Hematopoietic multipotent progenitor cell treated with erythropoietin and hydrocortisone succinate and interleukin-3 and kit ligand, for 15 days (in vitro differentiated cells): Measurements from ENCODE around the gene SLC36A2.
"Not testable (repeated sequence)": the region's sequence is repeated elsewhere in the genome, so short reads cannot be mapped to it uniquely, and the experiment has no call there.

Experiments used
- DNase-seq: peaks from one replicate; pipeline ENCODE4 v3.0.0-alpha.2; 2015; ENCODE audit warnings: low spot score

SLC36A2 gene

DNA sequence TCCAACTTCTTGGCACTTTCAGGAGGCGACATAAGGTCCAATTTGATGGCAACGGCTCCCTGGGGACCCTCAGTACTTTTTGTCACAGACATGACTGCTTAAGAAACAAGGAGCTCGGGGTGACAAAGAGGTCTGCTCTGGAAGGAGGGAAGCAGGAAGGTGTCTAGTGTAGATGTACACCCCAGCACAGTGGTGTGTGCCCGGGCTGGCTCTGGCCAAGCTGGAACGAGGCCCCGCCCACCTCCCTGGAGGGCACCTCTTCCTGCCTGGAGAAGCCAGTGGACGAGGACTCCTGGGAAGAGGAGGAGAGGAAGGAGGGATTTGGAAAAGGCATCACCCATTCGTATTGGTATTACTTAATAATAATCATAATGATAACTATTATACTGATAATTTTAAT lies at the start of gene SLC36A2:
SLC36A2 (minus strand) TSS at position 191 of the 400 bp plus-strand sequence; CDS start at position 92, 99 bp downstream.
- no peak for DNase-seq

DNA sequence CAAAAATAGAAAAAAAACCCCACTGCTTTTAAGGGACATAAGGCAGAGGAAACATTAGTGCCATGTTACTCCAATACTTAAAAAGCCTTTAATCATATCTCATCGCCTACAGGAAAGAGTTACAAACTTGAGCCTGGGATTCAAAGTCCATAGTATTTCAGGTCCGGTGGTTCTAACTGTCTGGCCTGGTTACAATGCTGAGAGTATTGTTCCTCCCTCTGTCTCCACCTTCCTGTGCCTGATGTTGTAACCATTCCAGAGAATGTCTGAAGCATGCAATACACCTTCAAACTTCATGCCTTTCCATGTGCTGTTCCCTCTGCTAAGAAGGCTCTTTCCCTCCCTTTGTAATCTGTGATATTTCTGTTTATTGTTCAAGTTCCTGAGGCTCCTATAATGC lies 41.6 kb upstream of the SLC36A2 start:
- no peak for DNase-seq

DNA sequence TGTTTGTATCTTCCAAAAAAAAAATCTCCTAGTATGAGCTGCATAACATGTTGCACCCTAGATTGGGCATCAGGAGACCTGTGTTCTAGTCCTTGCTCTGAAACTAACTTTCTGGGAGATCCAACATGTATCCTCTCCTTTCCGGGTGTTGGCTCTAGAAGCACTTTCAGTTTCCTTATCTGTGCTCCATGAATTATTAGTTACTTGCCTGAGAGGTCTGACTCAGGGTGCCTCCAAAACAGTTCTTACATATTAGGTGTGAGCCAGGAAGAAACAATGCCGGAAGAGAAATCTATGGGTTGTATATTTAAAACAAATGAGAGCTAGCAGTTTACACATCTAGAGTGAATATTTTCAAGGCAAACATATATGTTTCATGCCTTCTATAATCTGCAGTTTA lies 36.7 kb upstream of the SLC36A2 start:
- DNase-seq: no peak

DNA sequence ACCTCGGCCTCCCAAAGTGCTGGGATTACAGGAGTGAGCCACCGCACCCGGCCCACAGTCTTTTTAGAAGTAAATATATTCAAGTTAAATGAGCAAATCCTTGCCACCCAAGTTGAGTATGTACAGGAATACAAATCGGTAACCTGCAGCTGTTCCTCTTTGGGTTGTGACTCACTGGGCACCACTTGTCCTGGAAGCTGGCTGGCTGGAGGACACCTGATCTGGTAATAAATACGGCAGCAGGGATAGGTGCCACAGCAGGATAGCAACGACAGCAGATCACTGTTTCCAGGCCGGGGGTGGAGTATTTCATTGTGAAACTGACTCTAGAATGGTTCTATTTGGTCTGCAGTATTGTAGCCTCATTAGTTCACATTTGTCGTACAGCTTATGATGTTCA lies 35.7 kb upstream of the SLC36A2 start:
- no peak for DNase-seq

DNA sequence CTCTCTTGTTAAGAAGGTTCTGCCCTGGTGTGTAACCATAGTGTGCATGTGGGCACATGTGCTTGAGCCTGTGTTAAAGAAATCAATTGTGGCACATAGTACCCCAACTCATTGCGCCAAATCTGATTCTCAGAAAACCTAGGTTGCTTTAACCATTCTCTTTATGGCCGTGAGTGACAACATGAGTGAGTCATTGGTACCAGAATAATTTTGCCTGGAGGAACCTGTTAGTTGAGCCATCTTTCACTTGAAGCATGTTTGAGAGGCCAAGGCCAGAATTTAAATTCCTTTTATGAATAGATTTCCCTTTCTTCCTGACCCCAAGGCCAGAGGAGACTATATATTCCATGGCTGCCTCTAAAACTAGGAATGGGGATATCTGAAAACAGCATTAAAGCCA lies 35.2 kb upstream of the SLC36A2 start:
- no peak for DNase-seq

DNA sequence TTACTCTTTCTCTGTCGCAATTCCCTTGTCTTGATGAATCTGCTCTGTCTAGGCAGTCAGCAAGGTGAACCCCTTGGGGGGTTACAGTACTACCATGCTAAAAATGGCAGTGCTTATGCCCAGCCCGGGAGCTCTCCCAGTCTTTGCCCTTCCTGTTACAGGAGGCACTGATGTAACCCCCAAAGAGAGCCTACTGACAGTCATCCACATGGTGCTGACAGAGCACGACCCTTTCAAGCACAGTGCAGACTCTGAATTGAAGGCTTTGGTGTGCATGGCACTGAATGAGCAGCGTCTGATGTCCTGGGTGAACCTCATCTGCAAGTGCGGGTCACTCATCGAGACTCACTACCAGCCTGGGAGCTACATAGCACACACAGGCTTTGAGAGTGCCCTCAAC lies 34.5 kb upstream of the SLC36A2 start:
- no peak for DNase-seq

DNA sequence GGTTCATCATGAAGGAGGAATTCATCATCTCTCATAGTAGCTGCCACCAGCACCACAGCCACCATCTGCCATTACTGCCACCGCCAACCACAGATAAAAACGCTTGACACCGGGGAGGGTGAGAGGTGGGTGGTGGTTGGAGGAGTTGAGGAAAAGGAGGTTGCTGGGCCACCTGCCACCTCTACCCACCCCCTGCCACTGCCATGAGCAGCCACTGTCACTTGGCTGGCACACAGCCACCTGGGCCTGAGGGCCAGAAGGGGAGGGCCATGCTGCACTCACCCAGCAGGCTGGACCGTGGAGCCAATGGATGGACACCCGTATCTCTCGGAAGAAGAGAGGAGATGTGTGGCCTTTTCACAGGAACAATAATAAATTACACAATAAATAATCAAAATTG lies 31.3 kb upstream of the SLC36A2 start:
- no peak for DNase-seq

DNA sequence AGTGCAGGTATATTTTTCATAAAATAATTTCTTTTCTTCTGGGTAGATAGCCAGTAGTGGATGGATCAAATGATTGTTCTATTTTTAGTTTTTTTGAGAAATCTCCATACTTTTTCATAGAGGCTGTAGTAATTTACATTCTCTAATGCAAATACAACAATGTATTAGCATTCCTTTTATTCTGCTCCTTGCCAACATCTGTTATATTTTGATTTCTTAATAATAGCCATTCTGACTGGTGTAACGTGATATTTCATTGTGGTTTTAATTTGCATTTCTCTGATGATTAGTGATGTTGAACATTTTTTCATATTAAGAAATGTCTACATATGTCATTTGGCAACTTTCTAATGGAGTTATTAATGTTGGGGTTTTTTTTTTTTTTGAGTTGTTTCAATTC lies 27.2 kb upstream of the SLC36A2 start:
- DNase-seq: no peak

DNA sequence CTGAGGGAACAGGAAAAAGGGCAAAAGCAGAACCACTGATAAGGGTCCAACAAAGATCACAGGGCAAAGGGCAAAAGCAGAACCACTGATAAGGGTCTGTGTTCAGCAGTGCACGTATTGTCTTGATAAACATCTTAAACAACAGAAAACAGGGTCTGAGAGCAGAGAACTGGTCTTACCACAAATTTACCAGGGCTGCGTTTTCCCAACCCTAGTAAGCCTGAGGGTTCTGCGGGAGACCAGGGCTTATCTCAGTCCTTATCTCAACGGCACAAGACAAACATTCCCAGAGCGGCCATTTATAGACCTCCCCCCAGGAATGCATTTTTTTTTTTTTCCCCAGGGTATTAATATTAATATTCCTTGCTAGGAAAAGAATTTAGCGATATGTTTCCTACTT lies 19.7 kb upstream of the SLC36A2 start:
- DNase-seq: not testable (repeated sequence)

DNA sequence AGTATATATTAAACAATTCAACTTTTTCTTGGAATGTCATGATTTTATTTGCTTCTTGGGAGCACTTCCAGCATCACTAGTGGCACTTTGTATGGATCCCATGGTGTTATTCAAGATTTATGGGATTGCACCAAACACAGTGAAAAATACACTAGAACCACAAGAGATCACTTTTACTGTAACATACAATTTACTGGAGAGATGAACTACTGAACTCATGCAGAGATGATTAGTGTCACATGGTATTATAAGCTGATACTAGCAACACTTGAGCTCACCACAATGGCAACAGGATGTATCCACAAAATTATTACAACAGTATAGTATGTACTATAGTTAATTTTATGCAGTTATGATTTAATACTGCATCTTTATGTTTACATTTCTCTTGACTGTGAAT lies 16.3 kb upstream of the SLC36A2 start:
- no peak for DNase-seq

DNA sequence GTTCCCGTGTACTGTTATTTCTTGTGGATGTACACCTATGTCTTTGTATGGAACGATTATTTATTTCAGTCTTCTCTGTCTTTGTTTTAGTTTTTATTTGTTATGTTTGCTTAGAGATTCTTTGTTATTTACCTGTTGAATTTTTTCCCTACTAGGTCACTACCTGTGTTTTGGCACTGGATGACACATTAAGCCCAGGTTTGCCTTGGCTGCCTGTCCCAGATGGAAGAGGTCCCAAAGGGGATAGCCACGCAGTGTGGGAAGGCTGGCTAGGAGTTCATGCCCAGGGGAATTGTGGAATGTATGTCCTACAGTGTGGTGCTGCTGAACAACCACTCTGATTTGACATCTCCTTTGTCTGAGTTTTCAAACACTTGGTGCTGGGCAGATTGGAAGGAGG lies 15.6 kb upstream of the SLC36A2 start:
- no peak for DNase-seq

DNA sequence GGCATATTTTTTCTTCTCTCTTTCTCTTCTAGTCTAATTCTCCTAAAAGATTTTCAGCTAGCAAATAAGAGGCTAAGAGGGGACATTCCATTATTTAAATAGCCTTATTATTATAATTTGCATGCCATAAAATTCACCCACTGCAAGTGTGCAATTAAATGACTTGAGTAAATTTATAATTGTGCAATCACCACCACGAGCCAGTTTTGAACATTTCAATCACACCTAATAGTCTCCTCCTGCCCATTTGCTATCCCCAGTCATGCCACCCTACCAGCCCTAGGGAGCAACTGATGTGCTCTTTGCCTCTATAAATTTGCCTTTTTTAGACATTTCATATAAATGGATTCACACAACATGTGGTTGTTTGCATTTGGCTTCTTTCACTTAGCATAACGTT lies 12.0 kb upstream of the SLC36A2 start:
- DNase-seq: no peak

DNA sequence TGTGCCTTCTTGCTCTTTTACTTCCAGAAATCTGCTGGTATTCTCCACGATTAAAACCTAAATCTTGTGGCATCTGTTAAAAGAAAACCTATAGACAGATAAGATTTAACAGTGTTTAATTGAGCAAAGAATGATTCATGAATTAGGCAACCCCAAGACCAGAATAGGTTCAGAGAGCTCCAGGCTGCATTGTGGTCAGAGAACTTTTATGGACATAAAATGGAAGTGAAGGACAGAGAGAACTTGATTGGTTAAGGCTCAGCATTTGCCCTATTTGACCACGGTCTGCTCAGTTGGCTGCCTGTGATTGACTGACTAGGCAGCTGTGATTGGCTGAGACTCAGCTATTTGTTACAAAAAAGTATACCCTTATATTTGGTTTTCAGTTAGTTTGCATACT lies 10.4 kb upstream of the SLC36A2 start:
- no peak for DNase-seq

DNA sequence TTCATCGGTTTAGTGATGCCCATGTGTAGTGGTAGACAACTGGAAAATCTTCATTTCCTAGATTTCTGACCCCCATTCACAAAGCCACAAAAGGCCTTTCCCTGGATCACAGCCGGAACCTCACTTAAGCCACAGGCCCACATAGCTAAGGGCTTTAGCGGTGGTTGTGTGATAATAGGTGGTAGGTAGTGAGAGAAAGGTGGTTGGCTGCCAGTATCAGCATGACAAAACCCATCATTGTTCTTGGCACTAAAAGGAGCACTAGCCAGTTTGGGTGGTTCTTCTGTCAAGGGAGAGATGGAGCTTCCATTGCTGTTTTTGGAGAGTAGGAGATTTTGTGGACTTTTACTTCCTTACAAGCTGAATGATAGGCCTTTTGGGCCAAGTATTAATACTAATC lies 9.7 kb upstream of the SLC36A2 start:
- DNase-seq: no peak

DNA sequence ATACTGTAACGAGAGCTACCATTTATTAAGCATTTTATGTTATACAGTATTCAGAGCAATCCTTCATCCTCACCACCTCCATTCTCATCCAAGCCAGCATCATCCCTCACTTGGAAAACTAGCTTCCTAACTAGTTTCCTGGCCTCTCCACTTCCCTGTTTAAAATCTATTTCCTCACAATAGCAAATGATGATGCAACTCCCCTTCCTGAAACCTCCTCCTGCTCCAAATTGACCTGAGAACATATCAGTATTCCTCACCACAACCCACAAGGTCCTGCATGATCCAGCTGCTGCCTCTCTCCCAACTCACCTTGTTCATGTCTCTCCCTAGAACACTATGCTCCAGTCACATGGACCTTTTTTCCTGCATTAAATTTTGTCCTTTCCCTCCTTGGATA lies 4.3 kb upstream of the SLC36A2 start:
- DNase-seq: no peak

DNA sequence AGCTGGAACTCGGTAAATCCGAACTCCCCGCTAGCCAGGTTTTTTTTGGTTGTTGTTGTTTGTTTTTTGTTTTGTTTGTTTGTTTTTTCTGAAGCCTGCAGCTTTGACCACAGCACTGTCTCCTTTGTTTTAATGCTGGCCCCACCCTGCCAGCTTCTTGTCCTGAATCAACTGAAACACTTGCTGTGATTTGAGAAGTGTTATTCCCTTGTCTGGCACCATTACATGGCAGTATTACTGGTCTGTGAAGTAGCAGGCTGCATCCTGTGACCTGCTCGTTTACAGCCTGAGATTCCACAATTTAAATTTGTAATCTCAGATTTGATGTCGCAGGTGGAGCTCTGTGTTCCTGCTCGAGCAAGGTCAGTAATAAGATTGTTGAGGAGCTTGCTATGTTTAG lies 1.4 kb upstream of the SLC36A2 start:
- no peak for DNase-seq

DNA sequence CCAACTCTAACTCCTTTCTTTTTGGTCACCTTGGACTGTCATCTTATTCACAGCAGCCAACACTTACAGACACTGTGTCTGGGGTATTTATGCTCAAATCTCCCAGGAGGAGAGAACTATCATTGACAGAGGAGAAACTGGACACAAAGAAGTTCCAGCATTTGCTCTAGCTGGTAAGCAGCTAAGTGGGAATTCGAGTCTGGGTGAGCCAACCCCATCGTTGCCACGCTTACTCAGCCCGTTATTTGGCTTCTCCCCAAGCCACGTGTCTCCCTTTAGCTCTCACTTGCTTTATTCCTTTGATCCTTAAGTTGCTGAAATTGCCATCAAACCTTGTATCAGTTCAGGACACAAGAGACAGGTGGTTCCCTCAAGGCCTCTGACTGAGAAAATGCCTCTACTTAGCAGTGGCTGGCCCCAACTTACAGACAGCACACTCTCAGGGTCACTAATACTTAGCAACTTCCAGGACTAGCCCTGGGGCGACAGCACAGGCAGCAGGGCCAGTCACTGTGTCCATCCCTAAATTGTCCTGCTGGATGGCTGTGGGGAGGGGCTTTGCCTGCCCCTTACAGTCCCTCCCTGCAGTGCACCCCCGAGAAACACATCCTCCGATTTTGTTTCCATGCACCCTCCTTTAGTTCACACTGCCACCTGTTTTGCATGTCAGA lies 1.4 kb downstream of the SLC36A2 start:
- no peak for DNase-seq

DNA sequence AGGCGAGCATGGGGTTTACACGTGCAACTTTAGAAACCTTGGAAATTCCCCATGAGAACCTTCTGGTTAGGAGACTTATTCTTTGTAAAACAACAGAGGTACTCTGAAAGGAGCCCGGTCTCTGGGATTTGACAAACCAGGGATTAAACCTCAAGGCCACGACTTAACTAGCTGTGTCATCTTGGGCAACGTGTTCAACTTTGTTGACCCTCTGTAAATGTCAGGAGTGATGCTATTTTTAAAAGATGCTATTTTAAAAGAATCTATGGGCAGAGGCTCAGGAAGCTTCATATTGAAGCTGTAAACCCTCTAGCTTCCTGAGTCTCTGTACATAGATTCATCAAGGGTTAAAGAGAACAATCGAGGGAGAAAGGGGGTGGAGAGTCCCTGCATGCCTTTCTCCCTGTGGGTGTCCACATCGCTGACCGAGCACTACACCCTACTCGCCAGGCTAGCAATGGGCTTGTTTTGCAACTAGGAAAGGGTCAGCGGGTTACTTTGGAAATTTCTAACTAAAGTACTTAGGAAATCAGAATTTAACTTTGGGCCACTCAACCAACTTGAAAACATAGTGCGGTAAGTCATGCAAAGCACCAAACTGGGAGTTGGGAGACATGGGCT lies 2.1 kb downstream of the SLC36A2 start:
- DNase-seq: no peak

DNA sequence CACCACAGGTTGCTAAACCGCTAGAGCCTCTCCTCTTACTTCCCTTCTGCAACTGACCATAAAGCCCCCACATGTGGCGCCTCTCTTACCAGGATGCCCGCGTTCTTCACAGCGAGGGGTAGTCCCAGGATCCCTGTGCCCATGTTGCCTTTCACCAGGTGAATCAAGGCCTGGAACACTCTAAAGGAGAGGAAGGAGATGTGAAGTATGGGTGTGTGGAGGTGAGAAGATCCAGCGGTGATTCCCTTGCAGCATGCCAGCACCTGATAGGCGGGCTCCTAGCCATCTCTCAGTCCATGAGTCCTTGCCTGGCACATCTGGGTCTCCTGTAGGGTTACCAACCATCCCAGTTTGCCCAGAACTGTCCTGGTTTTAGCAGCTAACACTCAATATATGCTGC lies 3.3 kb downstream of the SLC36A2 start:
- no peak for DNase-seq

DNA sequence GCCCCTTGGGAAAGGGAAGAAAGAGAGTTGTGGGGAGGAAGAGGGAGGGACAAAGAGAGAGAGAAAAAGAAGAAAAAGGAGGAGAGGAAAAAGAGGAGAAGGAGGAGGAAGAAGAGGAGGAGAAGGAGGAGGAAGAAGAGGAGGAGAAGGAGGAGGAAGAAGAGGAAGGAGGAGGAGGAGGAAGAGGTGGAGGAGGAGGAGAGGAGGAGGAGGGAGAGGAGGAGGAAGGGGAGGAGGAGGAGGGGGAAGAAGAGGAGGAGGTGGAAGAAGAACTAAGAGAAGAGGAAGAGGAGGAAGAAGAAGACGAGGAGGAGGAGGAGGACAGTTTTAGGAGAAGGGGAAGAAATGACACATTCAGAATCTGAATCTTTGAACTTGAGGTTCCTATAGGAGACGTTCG lies 7.4 kb downstream of the SLC36A2 start:
- no peak for DNase-seq

DNA sequence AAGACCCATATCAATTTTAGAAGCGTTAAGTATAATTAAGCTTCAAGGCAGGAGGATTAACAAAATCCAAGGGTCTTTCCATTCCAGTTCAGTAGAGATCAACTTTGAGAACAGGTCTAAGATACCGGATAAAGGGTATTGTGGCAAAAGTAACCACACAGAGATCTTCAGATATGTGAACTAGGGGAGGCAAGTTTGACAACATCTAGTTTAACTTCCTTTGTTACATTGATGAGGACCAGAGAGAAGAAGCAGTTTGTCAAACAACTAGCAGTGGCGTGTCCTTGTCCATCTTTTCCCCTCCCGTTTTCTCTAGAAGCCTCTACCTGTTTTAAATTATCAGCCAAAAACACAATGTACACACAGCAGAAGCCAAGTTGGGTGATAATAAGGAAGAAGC lies 8.6 kb downstream of the SLC36A2 start:
- no peak for DNase-seq

DNA sequence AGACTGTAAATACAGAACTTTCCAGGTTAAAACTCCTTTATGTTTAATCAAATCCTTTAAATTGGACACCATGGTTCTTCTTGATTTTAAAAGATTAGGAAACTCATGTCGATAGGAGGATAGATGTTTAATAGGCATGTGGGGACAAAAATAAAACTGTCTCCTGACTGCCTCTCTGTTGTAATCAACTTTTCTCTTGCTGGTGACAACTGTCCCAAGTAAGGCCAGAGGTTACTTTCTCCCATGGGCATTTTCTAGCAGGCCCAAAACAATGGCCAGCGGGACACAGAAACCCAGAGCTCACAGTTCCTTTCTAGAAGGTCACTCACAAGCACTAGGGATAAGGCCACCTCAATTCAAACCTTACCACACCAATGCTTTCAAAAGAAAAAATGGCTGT lies 14.5 kb downstream of the SLC36A2 start:
- DNase-seq: no peak

DNA sequence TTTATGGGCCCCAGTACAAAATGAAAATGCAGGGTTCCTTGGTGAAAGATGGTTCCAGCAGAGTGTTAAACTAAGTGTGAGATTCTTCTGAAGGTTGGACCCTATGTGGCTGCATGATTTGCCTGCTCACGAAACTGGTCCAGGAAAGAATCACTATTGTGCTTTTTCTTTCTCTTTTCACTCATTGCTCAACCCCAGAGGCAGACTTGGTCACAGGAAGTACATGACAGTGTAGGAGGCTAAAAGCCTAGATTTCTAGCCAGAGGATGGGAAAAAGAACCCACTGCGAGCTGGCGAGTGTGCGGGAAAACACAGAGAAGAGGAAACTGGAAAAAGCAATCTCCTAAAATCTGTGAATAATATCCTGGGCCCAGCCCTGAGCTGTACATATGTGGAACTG lies 18.6 kb downstream of the SLC36A2 start:
- no peak for DNase-seq

DNA sequence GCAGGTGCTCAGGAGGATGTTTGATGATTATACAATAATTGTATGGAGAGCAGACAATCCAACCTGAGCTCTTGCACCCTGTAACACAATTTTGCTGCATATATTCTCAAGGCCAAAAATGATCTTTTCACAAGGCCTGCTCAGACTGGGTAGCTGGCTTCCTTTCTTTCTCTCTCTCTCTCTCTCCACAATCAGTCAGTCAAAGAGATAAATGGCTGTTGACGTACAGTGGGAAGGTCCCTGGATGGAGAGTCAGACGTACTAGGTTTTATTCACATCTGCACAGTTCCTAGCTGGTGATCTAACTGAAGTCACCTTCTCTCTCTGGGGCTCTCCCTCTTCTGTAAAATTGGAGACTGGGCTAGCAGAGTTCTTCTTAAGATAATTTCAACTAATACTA lies 19.8 kb downstream of the SLC36A2 start:
- DNase-seq: no peak
